Left ventricle myocardium superior (tissue), 1 donor: ENCODE measurements around the gene METAP2. TPM values are rescaled to one million over a fixed set of nuclear protein-coding genes. Genes with fewer than 3 reads are reported as not detected.
A peak's percentile ranks its signal among the peaks of the same experiment; 100 is the strongest.
"Not testable (repeated sequence)": the region's sequence is repeated elsewhere in the genome, so short reads cannot be mapped to it uniquely, and the experiment has no call there.

ENCODE experiments used
- ATAC-seq: fragments of 200-7000 bp; cut with Tn5 transposase; one replicate; pipeline ENCODE4 v1.9.1; 2020; ENCODE audit warnings: mild to moderate bottlenecking, moderate library complexity
- DNase-seq: peaks from one replicate; pipeline ENCODE4 v3.0.0-alpha.2; 2020
- intact Hi-C: fragments of 100-400 bp; cut with micrococcal nuclease; formaldehyde crosslinking; loops from one replicate; pipeline ENCODE4 v1.11.0; 2022
- total RNA-seq: library from RNA; stranded (reverse); fragmentation: NEBNext Ultra II Directional; extraction: Animal tissue kit (Norgen Biotek cat#: 25700); gene quantifications from one replicate; pipeline ENCODE4 v1.2.1, GENCODE V29; 2021
- donor health status: DM: no; HTN: yes; CAD: no; lungs with severe emphysema.

Gene METAP2
- total RNA-seq, 1 donor from 2014 or later, result 61.6 TPM

- DNase-seq, result no peak
- no peak for ATAC-seq
- intact Hi-C loops, result no loop called here
Measured at GRCh38 chr12:95460105-95460504, 13.8 kb upstream of the METAP2 start.

GRCh38 chr12:95460896-95461295 lies 13.1 kb upstream of the METAP2 start:
- DNase-seq (no peak), ATAC-seq (no peak)
- intact Hi-C loops, result no loop called here

- no peak for DNase-seq
- no peak for ATAC-seq
- intact Hi-C loops, result no loop called here
Measured at GRCh38 chr12:95462081-95462480, 11.9 kb upstream of the METAP2 start.

GRCh38 chr12:95462551-95462950 lies 11.4 kb upstream of the METAP2 start:
- no peak for DNase-seq
- intact Hi-C loops, result no loop called here
- no peak for ATAC-seq

GRCh38 chr12:95463050-95463449 lies 10.9 kb upstream of the METAP2 start:
- ATAC-seq (no peak), DNase-seq (no peak)
- intact Hi-C loops, result no loop called here

GRCh38 chr12:95463776-95464175 lies 10.2 kb upstream of the METAP2 start:
- DNase-seq, ATAC-seq, intact Hi-C loops: not testable (repeated sequence)

- intact Hi-C loops, result no loop called here
- DNase-seq, result no peak
- ATAC-seq, result no peak
Measured at GRCh38 chr12:95465275-95465674, 8.7 kb upstream of the METAP2 start.

GRCh38 chr12:95470300-95470699 lies 3.7 kb upstream of the METAP2 start:
- DNase-seq (no peak), ATAC-seq (no peak)
- intact Hi-C loops, result no loop called here

GRCh38 chr12:95473231-95473883 lies 595 bp upstream of the METAP2 start:
- ATAC-seq (peak; percentile 76), DNase-seq (no peak)
- intact Hi-C loops, result no loop called here

- ATAC-seq (no peak), DNase-seq (no peak)
- intact Hi-C loops, result no loop called here
Measured at GRCh38 chr12:95474660-95474958, 657 bp downstream of the METAP2 start.

GRCh38 chr12:95480230-95480629 lies 6.3 kb downstream of the METAP2 start:
- DNase-seq (no peak), ATAC-seq (no peak)
- intact Hi-C loops, result no loop called here

GRCh38 chr12:95481072-95481471 lies 7.1 kb downstream of the METAP2 start:
- ATAC-seq, result no peak
- no peak for DNase-seq
- intact Hi-C loops, result no loop called here

- ATAC-seq (no peak), DNase-seq (no peak)
- intact Hi-C loops, result no loop called here
Measured at GRCh38 chr12:95481888-95482287, 7.9 kb downstream of the METAP2 start.

- intact Hi-C loops, DNase-seq, ATAC-seq: not testable (repeated sequence)
Measured at GRCh38 chr12:95482564-95482963, 8.6 kb downstream of the METAP2 start.

- no peak for DNase-seq
- ATAC-seq, result no peak
- intact Hi-C loops, result no loop called here
Measured at GRCh38 chr12:95484524-95484923, 10.6 kb downstream of the METAP2 start.

GRCh38 chr12:95487024-95487423 lies 13.1 kb downstream of the METAP2 start:
- intact Hi-C loops, result no loop called here
- no peak for ATAC-seq
- DNase-seq, result no peak

GRCh38 chr12:95492462-95492861 lies 18.5 kb downstream of the METAP2 start:
- ATAC-seq (no peak), DNase-seq (no peak)
- intact Hi-C loops, result no loop called here

GRCh38 chr12:95494888-95495287 lies 20.9 kb downstream of the METAP2 start:
- intact Hi-C loops, result no loop called here
- DNase-seq, result no peak
- ATAC-seq, result no peak

- no peak for DNase-seq
- intact Hi-C loops, result no loop called here
- no peak for ATAC-seq
Measured at GRCh38 chr12:95495433-95495832, 21.5 kb downstream of the METAP2 start.

GRCh38 chr12:95497031-95497430 lies 23.1 kb downstream of the METAP2 start:
- no peak for ATAC-seq
- DNase-seq, result no peak
- intact Hi-C loops, result no loop called here

GRCh38 chr12:95498968-95499367 lies 25.0 kb downstream of the METAP2 start:
- no peak for DNase-seq
- intact Hi-C loops, result no loop called here
- no peak for ATAC-seq

GRCh38 chr12:95499772-95500171 lies 25.8 kb downstream of the METAP2 start:
- DNase-seq (no peak), ATAC-seq (no peak)
- intact Hi-C loops, result no loop called here
